NCI-H1105 (cell line): Measurements from ENCODE around the gene EGLN1.
"Not testable (repeated sequence)": the region's sequence is repeated elsewhere in the genome, so short reads cannot be mapped to it uniquely, and the experiment has no call there.

Experiments used
- DNase-seq: peaks from one replicate; lab custom pipeline; 2025; lab: John Stamatoyannopoulos, UW

Gene EGLN1

DNA sequence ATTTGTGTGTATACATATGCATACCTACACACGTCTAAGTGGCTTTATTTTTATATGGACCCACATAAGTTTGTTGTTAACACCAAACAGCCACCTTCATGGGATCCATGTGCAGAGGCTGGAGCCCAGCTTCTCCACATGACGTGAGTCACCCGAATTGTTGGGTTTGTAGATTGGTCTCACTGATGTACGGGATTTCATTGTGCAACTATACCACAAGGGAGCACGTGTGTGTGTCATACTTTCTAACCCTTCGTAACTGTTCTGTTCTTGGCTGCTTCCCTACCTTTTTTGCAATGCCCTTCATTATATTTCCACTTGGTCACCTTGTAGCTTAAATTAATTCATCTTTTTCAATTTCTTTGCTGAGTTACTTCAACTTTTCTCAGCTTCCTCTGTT lies 63.0 kb downstream of the EGLN1 start:
- DNase-seq = no peak

GRCh38 chr1:231357831-231358354 lies 64.2 kb downstream of the EGLN1 start:
- DNase-seq = peak; percentile 30

DNA sequence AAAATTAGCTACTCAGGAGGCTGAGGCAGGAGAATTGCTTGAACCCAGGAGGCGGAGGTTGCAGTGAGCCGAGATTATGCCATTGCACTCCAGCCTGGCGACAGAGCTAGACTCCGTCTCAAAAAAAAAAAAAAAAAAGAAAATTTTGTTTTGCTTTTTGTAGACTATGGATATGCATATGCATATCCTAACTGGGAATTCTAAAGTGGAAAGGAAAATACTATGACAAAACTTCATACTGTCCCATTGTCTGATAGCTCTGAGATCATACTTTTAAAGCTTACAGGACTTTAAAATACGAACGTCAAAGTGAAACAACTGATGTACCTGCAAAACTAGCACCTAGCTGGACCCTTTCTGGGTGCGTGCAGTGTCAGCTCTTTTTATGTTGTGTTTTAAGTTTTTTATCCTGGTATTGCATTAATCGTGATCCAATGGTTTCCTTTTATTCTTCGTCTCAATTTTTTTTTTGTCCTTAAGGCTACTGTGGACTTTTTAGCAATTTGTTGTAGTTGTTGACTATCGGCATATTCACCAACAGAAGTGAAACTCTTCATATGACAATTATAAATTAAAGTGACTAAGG lies 64.8 kb downstream of the EGLN1 start:
- DNase-seq = no peak

DNA sequence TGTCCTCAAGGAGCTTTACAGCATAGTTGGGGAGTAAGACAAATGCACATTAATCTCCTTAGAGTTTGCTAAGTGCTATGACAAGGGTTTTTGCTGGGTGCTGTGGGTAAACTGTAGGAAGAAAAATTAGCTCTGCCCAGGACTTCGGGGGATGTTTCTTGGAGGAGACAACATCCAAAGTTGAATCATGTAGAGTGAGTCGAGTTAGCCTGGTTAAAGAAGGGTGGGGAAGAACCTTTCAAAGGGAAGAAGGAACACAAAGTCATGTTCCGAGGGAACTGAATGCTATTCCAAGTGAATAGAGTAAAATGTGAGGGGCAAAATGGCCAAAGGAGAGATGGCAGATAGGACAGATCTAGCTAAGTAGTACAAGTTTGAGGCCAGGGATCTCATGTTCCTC lies 66.9 kb downstream of the EGLN1 start:
- no peak for DNase-seq

DNA sequence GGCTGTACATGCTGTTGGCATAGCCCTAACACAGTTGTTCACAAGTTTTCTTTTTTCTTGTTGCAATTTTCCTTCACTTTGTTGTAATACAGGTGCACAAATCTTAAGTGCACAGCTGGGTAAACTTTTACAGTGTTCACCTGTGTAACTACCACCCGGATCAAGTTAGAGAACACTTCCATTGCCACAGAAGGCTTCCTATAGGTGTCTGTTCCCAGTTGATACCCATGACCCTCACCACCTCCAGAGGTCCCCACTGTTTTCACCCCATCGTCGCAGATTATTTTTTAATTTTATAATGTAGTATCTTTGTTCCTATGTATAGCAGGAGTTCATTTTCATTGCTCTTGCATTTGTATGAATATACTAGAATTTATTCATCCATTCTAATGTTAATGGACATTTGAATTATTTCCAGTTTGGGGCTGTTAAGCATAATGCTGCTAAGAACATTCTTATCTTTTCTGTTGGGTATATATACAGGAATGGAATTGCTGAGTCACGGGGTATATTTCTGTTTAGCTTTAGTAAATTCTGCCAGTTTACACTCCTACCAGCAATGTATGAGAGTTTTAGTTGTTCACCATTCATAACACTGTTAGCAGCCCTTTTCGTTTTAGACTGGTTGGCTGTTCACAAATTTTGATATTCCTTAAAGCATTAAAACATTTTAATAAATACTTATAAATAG lies 67.6 kb downstream of the EGLN1 start:
- DNase-seq = no peak

- no peak for DNase-seq
Observed at GRCh38 chr1:231353086-231353485, 69.0 kb downstream of the EGLN1 start.

- no peak for DNase-seq
Observed at GRCh38 chr1:231351816-231352215, 70.3 kb downstream of the EGLN1 start.

GRCh38 chr1:231348856-231349255 lies 73.2 kb downstream of the EGLN1 start:
- DNase-seq = not testable (repeated sequence)

- DNase-seq = no peak
Observed at GRCh38 chr1:231348442-231348841, 73.6 kb downstream of the EGLN1 start.

GRCh38 chr1:231347961-231348360 lies 74.1 kb downstream of the EGLN1 start:
- DNase-seq = no peak

DNA sequence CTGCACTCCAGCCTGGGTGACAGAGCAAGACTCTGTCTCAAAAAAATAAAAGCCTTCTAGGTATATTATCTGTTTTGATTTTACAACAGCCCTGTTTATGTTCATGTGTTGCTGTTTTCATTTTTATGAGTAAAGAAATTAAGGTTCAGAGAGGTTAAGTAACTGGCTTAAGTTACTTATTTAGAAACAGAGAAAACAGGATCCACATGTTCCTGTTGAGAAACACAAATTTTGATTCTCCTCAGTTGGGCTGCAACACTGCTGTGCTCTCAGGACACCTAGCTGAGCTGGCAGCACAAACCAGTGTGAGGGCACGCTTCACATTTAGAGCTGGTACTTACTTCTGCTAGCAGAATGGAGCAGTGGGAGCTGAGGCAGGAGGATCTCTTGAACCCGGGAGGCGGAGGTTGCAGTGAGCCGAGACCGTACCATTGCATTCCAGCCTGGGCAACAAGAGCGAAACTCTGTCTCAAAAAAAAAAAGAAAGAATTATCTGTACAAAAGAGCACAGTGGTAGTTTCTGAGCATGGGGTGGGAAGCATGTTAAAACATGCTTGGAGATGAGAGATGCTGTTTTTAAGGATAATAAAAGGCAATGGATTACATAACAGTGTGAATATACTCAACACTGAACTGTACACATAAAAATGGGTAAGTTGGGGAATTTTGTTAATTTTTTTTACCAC lies 81.6 kb downstream of the EGLN1 start:
- DNase-seq = no peak

- DNase-seq = no peak
Observed at GRCh38 chr1:231338270-231339128, 83.6 kb downstream of the EGLN1 start, which contains the start of gene SPRTN. SPRTN (plus strand) TSS chr1:231338293; CDS start chr1:231338384, 91 bp downstream.

DNA sequence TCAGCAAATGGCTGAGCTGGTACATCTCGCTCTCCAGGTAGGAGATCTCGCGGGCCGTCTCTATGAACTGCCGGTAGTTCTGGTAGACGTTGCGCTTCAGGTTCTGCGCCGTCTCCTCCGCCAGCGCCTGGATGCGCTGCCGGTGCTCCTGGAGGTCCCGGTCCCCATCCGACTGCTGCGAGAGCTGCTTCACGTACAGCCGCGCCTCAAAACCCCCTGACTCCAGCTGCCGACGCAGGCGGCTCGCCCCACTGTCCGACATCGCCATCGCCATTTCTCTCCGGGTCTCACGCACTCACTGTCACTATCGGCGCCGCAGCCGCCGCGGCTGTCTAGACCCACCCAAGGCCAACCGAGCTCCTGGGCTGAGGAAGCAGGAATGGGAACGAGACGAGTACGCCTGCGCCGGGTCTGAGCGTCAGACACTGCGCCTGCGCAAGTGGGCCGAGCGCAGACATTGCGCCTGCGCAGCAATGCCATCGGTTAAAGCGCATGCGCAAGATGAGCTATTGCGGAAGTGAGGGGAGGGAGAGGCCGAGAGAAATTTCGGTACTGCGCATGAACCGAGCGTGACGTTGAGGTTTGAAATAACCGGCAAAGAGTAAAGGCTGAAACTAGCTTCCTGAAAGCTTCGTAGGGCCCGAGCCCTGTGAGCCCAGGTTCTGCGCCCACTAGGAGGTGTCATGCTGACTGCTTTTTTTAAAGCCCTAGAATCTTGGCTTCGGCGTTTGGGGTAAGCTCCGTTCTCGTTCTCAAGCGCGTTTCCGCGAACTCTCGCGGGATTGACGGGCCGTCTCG lies 84.4 kb downstream of the EGLN1 start, which contains the start of gene EXOC8:
Gene EXOC8, minus strand, starts transcription at position 381 of the 798 bp plus-strand sequence. Its CDS starts 107 bp downstream, at position 274.
- peak; percentile 87 for DNase-seq

DNA sequence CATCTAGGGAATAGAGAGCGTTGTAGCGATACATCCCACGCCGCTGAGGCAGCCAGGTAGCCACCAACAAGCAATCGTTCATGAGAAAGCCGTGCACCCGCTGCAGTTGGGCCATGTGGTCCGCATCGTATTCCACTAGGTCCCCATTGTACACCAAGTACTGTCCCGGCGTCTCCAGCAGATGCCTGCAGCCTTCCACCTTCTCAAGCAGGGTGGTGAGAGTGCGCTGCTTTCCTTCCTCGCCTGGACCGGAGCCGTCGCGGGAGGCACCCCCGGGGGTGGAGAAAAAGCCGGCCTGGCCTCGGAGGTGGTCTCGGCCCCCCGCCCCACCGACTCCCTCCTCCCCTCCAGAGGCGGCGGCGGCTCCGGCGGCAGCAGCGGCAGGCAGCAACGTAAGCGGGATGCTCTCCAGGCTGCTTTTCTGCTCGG lies 85.0 kb downstream of the EGLN1 start:
- DNase-seq = no peak

DNA sequence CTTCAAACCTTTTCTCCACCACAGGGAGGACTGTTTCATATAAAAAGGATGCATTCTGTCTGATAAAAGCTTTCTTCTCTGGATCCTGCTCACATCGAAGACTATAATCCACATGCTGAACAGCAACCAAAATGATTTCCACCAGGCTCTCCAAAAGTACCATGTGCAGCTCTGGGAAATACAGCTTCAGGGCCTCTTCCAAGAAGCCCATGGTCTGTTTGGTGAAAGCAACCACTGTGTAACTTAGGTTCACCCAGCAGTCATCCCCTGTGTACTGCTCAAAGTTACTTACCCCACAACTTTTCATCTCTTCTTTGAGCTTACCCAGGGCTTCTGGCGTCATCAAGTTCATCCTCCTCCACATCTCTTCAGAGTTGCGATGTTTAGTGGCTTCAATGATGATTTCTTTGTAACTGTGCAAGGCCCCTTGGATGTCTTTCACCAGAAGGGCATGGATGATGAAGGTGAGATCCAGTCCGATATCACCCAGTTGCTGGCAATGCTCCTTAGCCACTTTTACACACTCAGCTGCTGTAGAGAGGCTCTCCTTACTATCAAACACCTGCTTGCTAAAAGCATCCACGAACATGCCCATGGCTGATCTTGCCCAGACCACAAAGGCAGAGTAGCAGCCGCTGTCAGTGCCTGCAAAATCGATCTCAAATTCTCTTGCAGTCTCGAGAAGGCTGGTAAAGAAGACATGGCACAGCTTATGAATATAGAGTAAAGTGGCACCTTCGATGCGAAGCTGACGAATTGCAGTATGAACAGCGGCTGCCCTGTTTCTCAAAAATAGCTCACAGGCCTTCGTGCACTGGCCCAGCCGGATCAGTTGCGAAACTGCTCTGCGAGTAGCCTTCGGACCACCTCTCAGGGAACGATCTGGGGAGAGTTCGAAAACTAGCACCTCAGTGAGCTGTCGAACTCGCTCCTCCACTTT lies 86.2 kb downstream of the EGLN1 start:
- DNase-seq = no peak

DNA sequence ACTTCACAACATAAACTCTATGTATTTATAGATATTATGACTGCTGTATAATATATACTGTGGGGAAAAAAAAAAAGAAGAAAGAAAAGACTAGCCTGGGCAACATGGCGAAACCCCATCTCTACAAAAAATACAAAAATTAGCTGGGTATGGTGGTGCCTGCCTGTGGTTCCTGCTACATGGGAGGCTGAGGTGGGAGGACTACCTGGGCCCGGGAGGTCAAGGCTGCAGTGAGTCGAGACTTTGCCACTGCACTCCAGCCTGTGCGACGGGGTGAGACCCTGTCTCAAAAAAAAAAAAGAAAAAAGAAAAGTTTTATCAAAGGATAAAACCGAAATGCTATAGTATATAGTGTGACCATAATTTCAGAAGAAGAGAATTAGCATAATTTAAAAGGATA lies 87.1 kb downstream of the EGLN1 start:
- DNase-seq = no peak

GRCh38 chr1:231334079-231334666 lies 87.9 kb downstream of the EGLN1 start:
- no peak for DNase-seq

DNA sequence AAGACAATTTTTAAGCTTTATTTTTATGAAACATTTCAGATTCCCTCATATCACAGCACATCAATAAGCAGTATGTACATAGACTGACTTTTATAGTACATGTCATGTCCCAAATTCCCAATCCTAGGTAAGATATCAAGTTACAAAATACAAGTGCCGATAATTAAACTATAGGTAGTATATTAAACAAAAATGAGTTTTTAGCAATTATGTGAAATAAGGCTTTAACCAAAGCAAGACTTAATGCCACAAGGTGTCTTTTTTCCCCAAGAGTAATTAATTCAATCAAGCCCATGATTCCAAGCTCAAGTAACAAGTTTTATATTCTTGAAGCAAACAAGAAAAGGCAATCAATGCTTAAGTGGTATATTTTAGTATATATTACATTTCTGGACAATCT lies 89.3 kb downstream of the EGLN1 start:
- DNase-seq = no peak

- DNase-seq = no peak
Observed at GRCh38 chr1:231329483-231329882, 92.6 kb downstream of the EGLN1 start.

GRCh38 chr1:231327617-231328016 lies 94.5 kb downstream of the EGLN1 start:
- no peak for DNase-seq
